Lower leg skin (tissue), 3 donors: Measurements from ENCODE around the gene ITM2B.

ENCODE experiments used
- CTCF ChIP-seq, 3 donors: fragments of 450-650 bp; IDR thresholded peaks; one replicate each; pipeline ENCODE4 v1.5.1; 2016; ENCODE audit warnings: antibody characterized with exemption in 3 of 3, mild to moderate bottlenecking in 3 of 3, moderate library complexity in 2 of 3
- POLR2A ChIP-seq, 2 donors: fragments of 450-650 bp; IDR thresholded peaks; one replicate each; pipeline ENCODE4 v1.6.1; 2016 to 2017; ENCODE audit warnings: antibody characterized with exemption in 2 of 2, mild to moderate bottlenecking in 1 of 2, moderate library complexity in 1 of 2

- TF ChIP-seq CTCF (IDR thresholded peaks at IDR 0.05) = no peak
- TF ChIP-seq POLR2A (IDR thresholded peaks at IDR 0.05) = no peak
These were observed 43.8 kb upstream of the ITM2B start for GRCh38 chr13:48189171-48189570.
